HPDE6-E6E7 (cell line): Measurements from ENCODE around the gene IFT122.
"Not testable (repeated sequence)": the region's sequence is repeated elsewhere in the genome, so short reads cannot be mapped to it uniquely, and the experiment has no call there.

Experiments
- DNase-seq: peaks from one replicate; pipeline ENCODE4 v3.0.0; 2011; ENCODE audit warnings: missing footprints; ENCODE audit errors: extremely low spot score

Gene IFT122

GRCh38 chr3:129534428-129535027 lies 94.5 kb downstream of the IFT122 start:
- DNase-seq = no peak

GRCh38 chr3:129535075-129535474 lies 95.1 kb downstream of the IFT122 start:
- DNase-seq = no peak

- DNase-seq = no peak
Observed at GRCh38 chr3:129536374-129536667, 96.3 kb downstream of the IFT122 start.

- DNase-seq = no peak
Observed at GRCh38 chr3:129536804-129537203, 96.8 kb downstream of the IFT122 start.

GRCh38 chr3:129539206-129539605 lies 99.2 kb downstream of the IFT122 start:
- DNase-seq = no peak

- DNase-seq = no peak
Observed at GRCh38 chr3:129540776-129541516, 100.9 kb downstream of the IFT122 start.

GRCh38 chr3:129542747-129543146 lies 102.7 kb downstream of the IFT122 start:
- DNase-seq = no peak

- DNase-seq = no peak
Observed at GRCh38 chr3:129543156-129543790, 103.2 kb downstream of the IFT122 start, which contains the start of gene H1-8. Gene H1-8 (plus strand): TSS chr3:129543175. CDS start chr3:129543219, 44 bp downstream.

- DNase-seq = no peak
Observed at GRCh38 chr3:129543999-129544398, 104.0 kb downstream of the IFT122 start.

- DNase-seq = not testable (repeated sequence)
Observed at GRCh38 chr3:129545951-129546350, 105.9 kb downstream of the IFT122 start.

GRCh38 chr3:129547241-129547640 lies 107.2 kb downstream of the IFT122 start:
- DNase-seq = no peak

- DNase-seq = no peak
Observed at GRCh38 chr3:129548104-129548965, 108.3 kb downstream of the IFT122 start.

- DNase-seq = peak; percentile 87
Observed at GRCh38 chr3:129549006-129549800, 109.2 kb downstream of the IFT122 start.

- no peak for DNase-seq
Observed at GRCh38 chr3:129549805-129550204, 109.8 kb downstream of the IFT122 start.

GRCh38 chr3:129552287-129553050 lies 112.4 kb downstream of the IFT122 start:
- DNase-seq = no peak

GRCh38 chr3:129553171-129553570 lies 113.1 kb downstream of the IFT122 start:
- DNase-seq = no peak

- no peak for DNase-seq
Observed at GRCh38 chr3:129553719-129554118, 113.7 kb downstream of the IFT122 start.

GRCh38 chr3:129554356-129555152 lies 114.5 kb downstream of the IFT122 start:
- DNase-seq = no peak

- no peak for DNase-seq
Observed at GRCh38 chr3:129555153-129555550, 115.1 kb downstream of the IFT122 start.
